HFFc6 (cell line): ENCODE measurements around the gene ZNF341. TPM values are rescaled to one million over a fixed set of nuclear protein-coding genes. Genes with fewer than 3 reads are reported as not detected.

ENCODE experiments used
- DNase-seq: peaks from one replicate; pipeline ENCODE4 v3.0.0-alpha.2; 2018
- H3K27ac Mint-ChIP-seq: 2 replicates; pipeline ENCODE4 v1.8.0; 2020; ENCODE audit warnings: mild to moderate bottlenecking, mixed read lengths
- H3K27me3 Mint-ChIP-seq: 2 replicates; pipeline ENCODE4 v1.8.0; 2021; ENCODE audit warnings: mild to moderate bottlenecking, moderate library complexity, mixed read lengths; ENCODE audit not compliant: insufficient read depth
- H3K36me3 Mint-ChIP-seq: 2 replicates; pipeline ENCODE4 v1.8.0; 2021; ENCODE audit warnings: low read depth, mixed read lengths
- H3K4me1 Mint-ChIP-seq: 2 replicates; pipeline ENCODE4 v1.8.0; 2020; ENCODE audit warnings: low read depth, mixed read lengths
- H3K4me3 Mint-ChIP-seq: 2 replicates; pipeline ENCODE4 v1.8.0; 2020; ENCODE audit warnings: mild to moderate bottlenecking, moderate library complexity, mixed read lengths
- H3K9me3 Mint-ChIP-seq: 2 replicates; pipeline ENCODE4 v1.8.0; 2020; ENCODE audit warnings: mild to moderate bottlenecking, mixed read lengths
- CTCF ChIP-seq: fragments of 200-600 bp; sonication (generic); IDR thresholded peaks from 2 replicates; pipeline ENCODE4 v1.5.0; 2021; ENCODE audit warnings: antibody characterized with exemption, mild to moderate bottlenecking
- total RNA-seq, 6 experiments: library from RNA; stranded (reverse); fragmentation: NEBNext Ultra II Directional; extraction: Animal tissue kit (Norgen Biotek cat#: 25700); gene quantifications; 2 replicates in 1 of 6; 3 replicates in 5 of 6; pipeline ENCODE4 v1.2.3, GENCODE V29; 2021

Gene ZNF341
- total RNA-seq, 6 experiments from 2014 or later: 3.2 to 4.1 (median 3.6) TPM

- Mint-ChIP-seq H3K27ac (no peak overlapping the region), H3K36me3 (peaks cover 5% of the 10 kb centered on the region; the same call in 1 of the 2 replicates), H3K9me3 (no peaks in the 10 kb centered on the region), H3K4me3 (no peak overlapping the region), H3K27me3 (0 out of 2 replicates have a peak, but pooled peaks cover 1% of the 10 kb centered on the region), H3K4me1 (no peaks in the 10 kb centered on the region)
- DNase-seq: no peak
- no peak for TF ChIP-seq CTCF
Measured at GRCh38 chr20:33770005-33770404, 38.2 kb downstream of the ZNF341 start.

DNA sequence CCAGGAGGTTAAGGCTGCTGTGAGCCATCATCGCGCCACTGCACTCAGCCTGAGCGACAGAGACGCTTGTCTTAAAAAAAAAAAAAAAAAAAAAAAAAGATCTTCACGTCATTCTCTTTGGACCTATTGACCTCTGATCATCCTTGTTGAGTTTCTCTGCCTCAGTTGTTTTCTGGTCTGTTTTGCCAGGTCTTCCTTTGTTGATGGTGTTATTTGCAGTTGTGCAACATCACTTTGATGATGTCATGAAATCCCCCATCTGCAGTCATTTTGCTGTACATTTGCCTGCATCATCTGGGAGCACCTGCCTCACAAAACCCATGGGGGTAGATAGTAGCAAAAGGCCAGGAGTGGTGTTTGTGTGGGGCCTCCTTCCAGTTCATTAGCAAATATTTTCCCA is 40.1 kb downstream of the ZNF341 start:
- H3K9me3 Mint-ChIP-seq: no peaks in the 10 kb centered on the region
- H3K27ac Mint-ChIP-seq: no peak overlapping the region
- H3K27me3 Mint-ChIP-seq: no peaks in the 10 kb centered on the region
- no peak for TF ChIP-seq CTCF
- H3K4me3 Mint-ChIP-seq: no peak overlapping the region
- no peaks in the 10 kb centered on the region for H3K4me1 Mint-ChIP-seq
- H3K36me3 Mint-ChIP-seq: peaks cover 5% of the 10 kb centered on the region; the same call in 1 of the 2 replicates
- DNase-seq: no peak

DNA sequence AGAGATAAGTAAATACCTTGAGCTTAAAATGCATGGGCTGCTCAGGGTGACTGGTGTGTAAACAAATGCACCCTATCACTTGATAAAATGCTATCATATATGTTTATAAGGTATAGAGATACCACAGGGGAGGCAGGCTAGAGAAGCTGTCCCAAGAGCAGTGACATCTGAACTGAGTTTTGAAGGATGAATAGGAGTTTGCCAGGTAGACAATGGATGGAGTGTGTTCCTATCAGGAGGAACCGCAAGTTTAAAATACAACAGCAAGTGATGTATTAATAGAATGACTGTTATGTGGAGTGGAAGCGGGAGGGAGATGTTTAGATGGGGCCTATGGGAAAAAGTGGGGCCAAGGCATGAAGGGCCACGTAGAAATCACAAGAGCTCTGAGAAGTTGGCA is 40.6 kb downstream of the ZNF341 start:
- Mint-ChIP-seq H3K4me1 (no peaks in the 10 kb centered on the region), H3K9me3 (no peaks in the 10 kb centered on the region), H3K27me3 (no peaks in the 10 kb centered on the region), H3K4me3 (no peak overlapping the region), H3K27ac (no peak overlapping the region), H3K36me3 (peaks cover 1% of the 10 kb centered on the region; the same call in 1 of the 2 replicates)
- no peak for DNase-seq
- TF ChIP-seq CTCF: no peak

GRCh38 chr20:33773412-33774089 is 41.8 kb downstream of the ZNF341 start:
- DNase-seq: no peak
- no peaks in the 10 kb centered on the region; the same call in 1 of the 2 replicates for H3K27me3 Mint-ChIP-seq
- no peaks in the 10 kb centered on the region for H3K9me3 Mint-ChIP-seq
- H3K4me1 Mint-ChIP-seq: no peaks in the 10 kb centered on the region
- H3K36me3 Mint-ChIP-seq: no peaks in the 10 kb centered on the region; the same call in 1 of the 2 replicates
- H3K4me3 Mint-ChIP-seq: no peak overlapping the region
- no peak for TF ChIP-seq CTCF
- no peak overlapping the region for H3K27ac Mint-ChIP-seq

GRCh38 chr20:33777816-33778215 is 46.0 kb downstream of the ZNF341 start:
- H3K36me3 Mint-ChIP-seq: no peaks in the 10 kb centered on the region
- H3K4me3 Mint-ChIP-seq: no peak overlapping the region
- no peaks in the 10 kb centered on the region for H3K4me1 Mint-ChIP-seq
- no peaks in the 10 kb centered on the region for H3K9me3 Mint-ChIP-seq
- DNase-seq: no peak
- H3K27me3 Mint-ChIP-seq: no peaks in the 10 kb centered on the region; the same call in 1 of the 2 replicates
- TF ChIP-seq CTCF: no peak
- H3K27ac Mint-ChIP-seq: no peak overlapping the region
